Prostate gland (tissue), 2 donors: ENCODE data around the gene HS3ST3B1.

Experiments used
- CTCF ChIP-seq, 4 experiments: fragments of 200-600 bp in 2 of 4; fragments of 450-650 bp in 2 of 4; sonication (generic) in 2 of 4; IDR thresholded peaks; 1 replicate in 3 of 4; 2 replicates in 1 of 4; pipeline ENCODE4 v1.5.1; 2016 to 2019; ENCODE audit warnings: antibody characterized with exemption in 4 of 4, mild to moderate bottlenecking in 2 of 4, moderate library complexity in 2 of 4
- POLR2A ChIP-seq: fragments of 450-650 bp; IDR thresholded peaks from one replicate; pipeline ENCODE4 v1.6.1; 2016; ENCODE audit warnings: antibody characterized with exemption, mild to moderate bottlenecking
- POLR2AphosphoS5 ChIP-seq: sonication (generic); formaldehyde crosslinking; IDR thresholded peaks from one replicate; pipeline ENCODE4 v1.6.1; 2017; ENCODE audit warnings: antibody characterized with exemption

DNA sequence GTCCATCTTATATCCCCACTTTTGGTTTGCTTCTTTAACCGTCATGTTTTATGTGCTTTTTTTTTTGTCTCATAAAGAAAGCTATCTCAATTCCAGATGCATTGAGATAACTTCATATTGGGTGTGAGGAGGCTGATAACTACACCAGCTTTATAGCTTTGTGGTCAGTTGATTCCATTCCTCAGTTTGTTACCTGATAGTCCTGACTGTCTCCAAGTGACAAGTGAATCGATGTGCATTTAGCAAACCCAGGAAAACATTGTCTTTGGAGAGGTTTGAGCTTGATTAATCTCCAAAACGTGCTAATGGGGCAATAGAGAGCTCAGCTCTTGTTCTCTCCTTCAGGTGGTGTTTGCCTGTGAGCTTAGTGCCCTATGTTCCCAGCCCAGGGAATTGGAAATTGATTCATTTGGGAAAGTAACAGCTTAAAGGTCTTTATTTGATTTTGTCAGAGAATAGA, 22.7 kb downstream of the HS3ST3B1 start:
- no peak for TF ChIP-seq CTCF (IDR thresholded peaks at IDR 0.05)
- no peak for TF ChIP-seq POLR2AphosphoS5
- no peak for TF ChIP-seq POLR2A
